AG09309 (cell line): ENCODE data around the gene BCL2L13.
"Not testable (repeated sequence)": the region's sequence is repeated elsewhere in the genome, so short reads cannot be mapped to it uniquely, and the experiment has no call there.

ENCODE experiments used
- DNase-seq: peaks from one replicate; pipeline ENCODE4 v3.0.0-alpha.2; 2010; ENCODE audit warnings: low read depth
- H3K4me3 ChIP-seq: 2 replicates; pipeline ENCODE4 v1.5.1; 2011; ENCODE audit warnings: mild to moderate bottlenecking, low read depth, low read length, moderate library complexity; ENCODE audit not compliant: control insufficient read depth
- CTCF ChIP-seq: IDR thresholded peaks from 2 replicates; pipeline ENCODE4 v1.5.1; 2011; ENCODE audit warnings: mild to moderate bottlenecking, low read depth, low read length, inconsistent platforms; ENCODE audit not compliant: insufficient read depth, control insufficient read depth; ENCODE audit errors: missing control alignments

The BCL2L13 gene

GRCh38 chr22:17641269-17641668, 2.7 kb downstream of the BCL2L13 start:
- DNase-seq: no peak
- no peak for TF ChIP-seq CTCF

GRCh38 chr22:17642357-17642756, 3.8 kb downstream of the BCL2L13 start:
- H3K4me3 ChIP-seq, DNase-seq: not testable (repeated sequence)

More at GRCh38 chr22:17641269-17641668, 2.7 kb downstream of the BCL2L13 start:
- no peak overlapping the region for H3K4me3 ChIP-seq

- no peak for TF ChIP-seq CTCF
- DNase-seq: no peak
- H3K4me3 ChIP-seq: no peak overlapping the region
These were observed 8.9 kb downstream of the BCL2L13 start for GRCh38 chr22:17647452-17647851.

GRCh38 chr22:17647991-17648390, 9.4 kb downstream of the BCL2L13 start:
- no peak for TF ChIP-seq CTCF
- DNase-seq: no peak
- no peak overlapping the region for H3K4me3 ChIP-seq

- no peak overlapping the region for H3K4me3 ChIP-seq
- TF ChIP-seq CTCF: no peak
- no peak for DNase-seq
These were observed 10.0 kb downstream of the BCL2L13 start for GRCh38 chr22:17648569-17648968.

GRCh38 chr22:17655289-17655688, 16.7 kb downstream of the BCL2L13 start:
- no peak for DNase-seq
- TF ChIP-seq CTCF: no peak
- H3K4me3 ChIP-seq: no peak overlapping the region

- no peak for DNase-seq
- no peak overlapping the region for H3K4me3 ChIP-seq
- TF ChIP-seq CTCF: no peak
These were observed 18.4 kb downstream of the BCL2L13 start for GRCh38 chr22:17656870-17657395.
